ENCODE results near the gene WDR93.
"Not testable (repeated sequence)": the region's sequence is repeated elsewhere in the genome, so short reads cannot be mapped to it uniquely, and the experiment has no call there.

Gene WDR93

DNA sequence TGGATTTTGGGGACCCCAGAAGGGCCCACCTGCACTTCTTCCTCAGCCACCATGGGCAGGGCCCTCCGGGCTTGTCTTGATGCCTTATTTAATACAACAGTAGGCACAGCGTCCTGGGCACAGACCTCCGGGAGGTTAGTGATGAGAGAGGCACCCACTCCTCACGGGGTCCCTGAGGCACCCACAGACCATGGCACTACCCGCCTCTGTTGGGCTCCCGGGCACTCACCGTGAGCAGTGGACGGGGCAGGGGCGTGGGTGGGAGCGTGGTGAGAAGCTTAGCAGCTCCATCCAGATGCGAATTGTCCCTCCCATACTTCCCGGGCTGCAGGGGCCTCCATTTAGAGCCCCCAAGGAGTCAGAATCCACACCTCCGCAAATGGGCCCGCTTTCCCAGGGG, 85.2 kb downstream of the WDR93 start:
- no peak for DNase-seq

DNA sequence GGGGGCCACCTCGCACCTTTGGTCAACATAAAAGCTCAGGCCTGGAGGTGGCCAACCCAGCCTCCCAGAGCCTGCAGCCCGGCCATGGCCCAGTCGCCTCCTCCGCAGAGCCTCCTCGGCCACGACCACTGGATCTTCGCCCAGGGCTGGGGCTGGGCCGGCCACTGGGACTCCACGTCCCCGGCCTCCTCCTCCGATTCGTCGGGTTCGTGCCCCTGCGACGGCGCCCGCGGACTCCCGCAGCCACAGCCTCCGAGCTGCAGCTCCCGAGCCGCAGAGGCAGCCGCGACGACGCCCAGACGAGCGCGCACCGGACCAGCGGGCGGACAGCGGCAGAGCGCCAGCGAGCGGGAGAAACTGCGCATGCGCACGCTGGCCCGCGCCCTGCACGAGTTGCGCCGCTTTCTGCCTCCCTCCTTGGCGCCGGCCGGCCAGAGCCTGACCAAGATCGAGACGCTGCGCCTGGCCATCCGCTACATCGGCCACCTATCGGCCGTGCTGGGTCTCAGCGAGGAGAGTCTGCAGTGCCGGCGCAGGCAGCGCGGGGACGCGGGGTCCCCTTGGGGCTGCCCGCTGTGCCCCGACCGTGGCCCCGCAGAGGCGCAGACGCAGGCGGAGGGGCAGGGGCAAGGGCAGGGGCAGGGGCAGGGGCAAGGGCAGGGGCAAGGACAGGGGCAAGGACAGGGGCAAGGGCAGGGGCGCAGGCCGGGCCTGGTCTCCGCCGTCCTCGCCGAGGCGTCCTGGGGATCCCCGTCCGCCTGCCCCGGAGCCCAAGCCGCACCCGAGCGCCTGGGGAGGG, 85.9 kb downstream of the WDR93 start, which contains the start of gene MESP2:
TSS of gene MESP2 (plus strand) at position 59 of the 799 bp plus-strand sequence. CDS start at position 85, 26 bp downstream.
- no peak for DNase-seq

- no peak for DNase-seq
Observed at GRCh38 chr15:89777073-89777751, 86.6 kb downstream of the WDR93 start.

- DNase-seq = no peak
Observed at GRCh38 chr15:89777782-89778380, 87.3 kb downstream of the WDR93 start.

DNA sequence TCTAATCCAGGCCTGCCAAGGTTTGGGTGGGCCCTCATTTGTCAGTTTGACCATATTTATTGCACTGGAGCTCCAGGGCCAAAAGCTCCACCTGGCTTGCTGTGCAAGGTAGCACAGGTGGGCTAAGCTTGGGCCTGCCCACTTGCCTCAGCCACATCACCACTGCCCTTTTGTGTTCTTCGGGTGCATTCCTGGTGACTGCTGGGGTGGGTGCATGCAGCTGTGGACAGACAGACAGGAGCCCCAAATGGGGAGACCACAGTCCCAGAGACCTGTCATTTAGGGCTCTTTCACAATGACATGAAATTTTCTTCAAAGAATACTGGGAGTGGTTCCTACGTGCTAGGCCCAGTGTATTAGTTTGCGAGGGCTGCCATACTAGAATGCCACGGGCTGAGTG, 88.2 kb downstream of the WDR93 start:
- no peak for DNase-seq

GRCh38 chr15:89780601-89781000, 90.0 kb downstream of the WDR93 start:
- no peak for DNase-seq

DNA sequence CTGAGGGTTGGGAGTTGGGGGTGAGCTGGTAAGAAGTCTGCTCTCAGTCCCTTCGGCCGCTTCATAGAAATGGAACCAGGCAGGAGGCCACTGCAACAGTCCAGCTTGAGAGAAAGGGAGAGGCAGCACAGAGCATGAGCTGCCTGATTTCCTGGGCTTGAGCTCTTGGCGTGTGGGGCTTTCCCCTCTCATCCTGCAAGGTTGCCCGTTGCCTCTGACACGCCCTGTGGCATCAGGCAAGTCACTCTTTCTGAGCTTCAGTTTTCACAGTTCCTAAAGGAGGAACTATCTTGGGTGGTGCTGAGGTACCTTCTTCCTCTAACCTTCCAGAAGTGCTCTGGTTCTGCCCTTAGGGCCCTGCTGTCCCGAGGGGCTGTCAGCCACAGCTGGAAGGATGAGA, 90.4 kb downstream of the WDR93 start:
- no peak for DNase-seq

- no peak for DNase-seq
Observed at GRCh38 chr15:89781891-89782618, 91.4 kb downstream of the WDR93 start.

DNA sequence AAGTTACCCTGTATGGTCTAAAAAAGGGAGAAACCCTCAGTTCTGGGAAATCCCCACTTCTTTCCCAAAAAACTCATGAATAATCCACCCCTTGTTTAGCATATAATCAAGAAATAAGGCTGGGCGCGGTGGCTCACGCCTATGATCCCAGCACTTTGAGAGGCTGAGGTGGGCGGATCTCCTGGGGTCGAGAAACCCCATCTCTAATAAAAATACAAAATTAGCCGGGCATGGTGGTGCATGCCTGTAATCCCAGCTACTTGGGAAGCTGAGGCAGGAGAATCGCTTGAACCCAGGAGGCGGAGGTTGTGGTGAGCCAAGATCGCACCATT, 92.0 kb downstream of the WDR93 start:
- DNase-seq = not testable (repeated sequence)

DNA sequence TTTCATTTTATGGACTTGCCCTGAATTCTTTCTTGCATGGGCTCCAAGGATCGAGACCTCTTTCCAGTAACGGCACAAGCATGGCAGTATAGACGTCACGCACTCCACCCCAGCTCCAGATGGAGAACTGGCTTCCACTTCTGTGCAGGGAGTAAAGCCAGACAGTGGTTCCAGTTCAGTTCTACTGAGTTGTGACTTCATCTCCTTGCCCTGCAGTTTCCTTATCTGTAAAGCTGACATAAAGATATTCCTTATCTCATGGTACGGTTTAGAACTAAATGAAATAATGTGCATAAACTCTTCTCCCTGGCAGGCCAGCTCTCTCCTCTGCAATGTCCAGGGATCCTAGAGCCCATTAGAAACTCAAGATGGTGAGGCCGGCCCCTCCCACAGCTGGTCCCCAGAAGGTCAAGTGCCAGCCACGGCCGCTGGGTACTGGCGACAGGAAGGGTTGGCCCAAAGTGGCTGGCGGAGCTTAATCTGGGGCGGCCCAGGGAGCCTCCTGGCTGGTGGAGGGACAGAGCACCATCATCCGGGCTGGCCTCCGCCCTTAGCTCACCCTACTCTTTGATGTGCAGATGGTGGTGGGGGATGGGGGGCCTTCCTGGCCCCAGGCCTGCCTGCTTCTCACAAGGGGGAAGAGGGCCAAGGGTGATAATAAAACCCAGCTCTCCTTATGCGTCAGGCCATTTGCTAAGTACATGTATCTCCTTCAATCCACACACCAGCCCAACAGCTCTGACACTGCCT, 92.7 kb downstream of the WDR93 start:
- DNase-seq = no peak

DNA sequence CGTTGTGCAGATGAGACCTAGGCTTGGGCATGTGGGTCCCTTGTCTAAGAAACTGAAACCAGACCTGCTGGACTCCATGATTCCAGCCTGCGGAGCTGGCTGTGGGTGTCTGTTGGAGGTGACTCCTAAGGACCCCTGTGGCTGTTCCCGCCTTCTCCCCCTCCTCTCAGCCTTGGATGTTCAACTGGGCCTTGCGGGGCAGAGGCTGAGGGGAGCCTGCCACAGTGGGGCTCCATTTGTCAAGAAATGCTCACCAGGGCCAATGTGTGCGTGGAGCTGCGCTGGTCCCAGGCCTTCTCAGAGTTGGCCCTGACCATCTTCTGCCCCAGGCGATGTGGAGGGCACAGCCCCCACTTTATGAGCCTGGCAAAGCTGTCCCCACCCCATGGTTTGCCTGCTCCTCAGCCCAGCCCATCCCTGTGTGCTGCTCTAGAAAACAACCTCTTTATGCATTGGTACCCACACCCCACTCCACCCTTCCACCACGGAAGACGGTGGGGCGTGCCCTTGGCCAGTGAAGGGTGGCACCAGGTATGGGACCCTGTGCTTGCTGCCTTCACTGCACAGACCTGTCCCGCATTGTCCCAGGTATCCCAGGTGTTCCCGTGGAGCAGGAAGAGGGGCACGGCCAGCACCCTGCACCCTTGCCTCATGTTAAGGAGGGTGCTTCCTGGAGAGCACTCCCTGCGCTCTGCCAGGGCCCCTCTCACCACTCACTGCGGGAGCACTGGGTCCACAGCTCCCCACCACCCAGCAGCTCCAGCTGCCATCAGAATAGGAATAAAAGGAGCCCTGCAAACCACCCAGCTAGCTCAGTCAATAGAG, 93.5 kb downstream of the WDR93 start:
- DNase-seq = no peak

GRCh38 chr15:89784686-89784960, 94.0 kb downstream of the WDR93 start:
- DNase-seq = no peak

GRCh38 chr15:89785064-89785773, 94.6 kb downstream of the WDR93 start:
- no peak for DNase-seq

DNA sequence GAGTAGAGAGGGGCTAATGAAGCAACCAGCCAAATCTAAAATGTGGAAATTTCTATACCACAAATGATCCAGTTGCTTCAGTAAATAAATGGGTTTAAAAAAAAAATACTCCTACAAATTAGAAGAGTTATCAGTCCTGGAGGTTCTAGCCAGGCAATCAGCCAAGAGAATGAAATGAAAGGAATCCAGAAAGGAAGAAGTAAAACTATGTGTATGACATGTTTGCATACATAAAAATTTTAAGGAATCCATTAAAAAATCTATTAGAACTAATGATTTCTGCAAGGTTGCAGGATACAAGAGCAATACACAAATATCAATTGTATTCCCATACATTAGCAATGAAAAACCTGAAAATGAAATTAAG, 95.1 kb downstream of the WDR93 start:
- no peak for DNase-seq

DNA sequence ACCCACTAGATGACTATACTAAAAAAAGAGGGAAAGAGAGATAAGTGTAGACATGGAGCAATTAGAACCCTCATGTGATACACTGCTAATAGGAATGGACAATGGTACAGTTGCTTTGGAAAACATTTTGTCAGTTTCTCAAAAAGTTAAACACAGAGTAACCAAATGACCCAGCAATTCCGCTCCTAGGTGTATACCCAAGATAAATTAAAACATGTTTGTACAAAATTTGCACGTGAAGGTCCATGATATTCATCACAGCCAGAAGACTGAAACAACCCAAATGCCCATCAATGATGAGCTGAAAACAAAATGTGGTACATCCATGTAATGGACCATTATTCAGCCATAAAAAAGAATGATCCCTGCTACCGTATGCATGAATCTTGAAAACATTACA, 97.3 kb downstream of the WDR93 start:
- no peak for DNase-seq

DNA sequence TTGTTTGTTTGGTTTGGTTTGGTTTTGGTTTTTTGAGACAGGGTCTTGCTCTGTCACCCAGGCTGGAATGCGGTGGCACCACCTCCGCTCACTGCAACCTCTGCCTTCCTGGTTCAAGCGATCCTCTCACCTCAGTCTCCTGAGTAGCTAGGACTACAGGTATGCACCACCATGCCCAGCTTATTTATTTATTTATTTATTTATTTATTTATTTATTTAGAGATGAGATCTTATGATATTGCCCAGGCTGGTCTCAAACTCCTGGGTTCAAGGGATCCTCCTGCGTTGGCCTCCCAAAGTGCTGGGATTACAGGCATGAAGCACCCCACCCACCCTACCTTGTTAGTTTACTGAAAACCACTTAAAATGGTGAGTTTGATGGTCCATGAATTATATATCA, 98.0 kb downstream of the WDR93 start:
- not testable (repeated sequence) for DNase-seq

- DNase-seq = no peak
Observed at GRCh38 chr15:89790206-89790605, 99.6 kb downstream of the WDR93 start.

GRCh38 chr15:89790661-89791060, 100.0 kb downstream of the WDR93 start:
- DNase-seq = no peak

DNA sequence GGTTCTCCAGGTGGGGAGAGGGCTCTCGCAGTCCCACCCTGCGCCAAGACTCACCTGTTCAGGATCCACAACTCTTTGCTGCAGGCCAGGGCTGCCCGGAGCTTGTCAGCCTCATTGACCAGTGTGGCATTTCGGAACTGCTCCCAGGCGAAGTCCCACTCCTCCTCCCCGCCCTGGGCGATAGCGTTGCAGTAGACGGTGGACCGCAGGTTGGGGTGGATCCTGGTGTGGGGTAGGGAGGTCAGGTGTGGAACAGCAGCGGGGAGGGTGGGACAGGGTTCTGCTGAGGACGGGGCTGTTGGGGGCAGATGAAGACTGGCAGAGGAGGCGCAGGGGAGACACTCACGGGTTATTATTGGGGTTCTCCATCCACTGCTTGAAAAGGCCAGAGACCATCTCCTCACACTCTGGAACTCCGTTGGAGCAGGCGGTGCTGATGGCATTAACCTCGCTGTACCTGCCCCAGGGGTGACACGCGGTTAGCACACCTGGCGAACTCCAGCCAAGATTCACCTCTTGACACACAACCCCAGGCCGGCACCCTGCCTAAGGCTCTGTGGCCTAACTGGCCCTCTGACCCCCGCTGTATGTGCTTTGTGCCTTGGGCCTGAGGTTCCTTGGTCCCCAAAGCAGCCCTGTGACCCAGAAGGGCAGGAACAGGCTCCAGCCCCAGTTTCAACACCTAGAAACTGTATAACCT, 101.6 kb downstream of the WDR93 start:
- no peak for DNase-seq
